Measurements from ENCODE around the gene RALGPS2.

DNA sequence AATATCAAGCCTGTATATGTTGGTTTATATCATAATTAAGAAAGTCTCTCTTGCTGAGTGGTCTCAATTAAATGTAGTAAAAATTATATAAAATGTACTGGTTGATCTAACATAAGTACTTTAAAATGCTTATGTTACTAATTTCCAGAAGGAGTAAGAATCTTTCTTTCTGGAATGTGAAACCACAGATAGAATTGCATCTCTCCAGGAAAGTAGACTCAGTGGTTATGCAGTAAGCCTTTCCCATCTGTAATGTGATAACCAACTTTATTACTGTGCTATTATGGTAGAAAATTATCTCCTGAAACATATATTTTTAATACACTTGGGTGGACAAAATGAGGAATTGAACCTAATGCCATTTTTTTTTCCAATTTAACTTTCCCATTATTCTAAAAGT lies 8.9 kb upstream of the RALGPS2 start:
- TF ChIP-seq POLR2A (IDR thresholded peaks at IDR 0.05; ENCODE audit: insufficient read depth in 1 of 2, low read depth in 2 of 2, low read length in 2 of 2) (no peak), ZNF670 (CRISPR knock-in tag; IDR thresholded peaks at IDR 0.05; ENCODE audit: borderline replicate concordance) (no peak)
- TF ChIP-seq, protein P1, sequence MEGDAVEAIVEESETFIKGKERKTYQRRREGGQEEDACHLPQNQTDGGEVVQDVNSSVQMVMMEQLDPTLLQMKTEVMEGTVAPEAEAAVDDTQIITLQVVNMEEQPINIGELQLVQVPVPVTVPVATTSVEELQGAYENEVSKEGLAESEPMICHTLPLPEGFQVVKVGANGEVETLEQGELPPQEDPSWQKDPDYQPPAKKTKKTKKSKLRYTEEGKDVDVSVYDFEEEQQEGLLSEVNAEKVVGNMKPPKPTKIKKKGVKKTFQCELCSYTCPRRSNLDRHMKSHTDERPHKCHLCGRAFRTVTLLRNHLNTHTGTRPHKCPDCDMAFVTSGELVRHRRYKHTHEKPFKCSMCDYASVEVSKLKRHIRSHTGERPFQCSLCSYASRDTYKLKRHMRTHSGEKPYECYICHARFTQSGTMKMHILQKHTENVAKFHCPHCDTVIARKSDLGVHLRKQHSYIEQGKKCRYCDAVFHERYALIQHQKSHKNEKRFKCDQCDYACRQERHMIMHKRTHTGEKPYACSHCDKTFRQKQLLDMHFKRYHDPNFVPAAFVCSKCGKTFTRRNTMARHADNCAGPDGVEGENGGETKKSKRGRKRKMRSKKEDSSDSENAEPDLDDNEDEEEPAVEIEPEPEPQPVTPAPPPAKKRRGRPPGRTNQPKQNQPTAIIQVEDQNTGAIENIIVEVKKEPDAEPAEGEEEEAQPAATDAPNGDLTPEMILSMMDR (CRISPR knock-in tag; IDR thresholded peaks at IDR 0.05): no peak

Data from HepG2 (cell line).